AG04450 (cell line): ENCODE measurements around the gene SMU1. TPM values are rescaled to one million over a fixed set of nuclear protein-coding genes. Genes with fewer than 3 reads are reported as not detected.

Experiments
- CTCF ChIA-PET: fragments of 300-600, 350-600 bp; formaldehyde crosslinking; extraction: SDS; loops from one replicate; lab custom pipeline; 2022; ENCODE audit warnings: antibody characterized with exemption, inconsistent platforms; lab: Charles Lee
- POLR2A ChIA-PET: fragments of 350-600 bp; formaldehyde crosslinking; extraction: SDS; loops from one replicate; lab custom pipeline; 2021; ENCODE audit warnings: antibody characterized with exemption, inconsistent platforms; lab: Yijun Ruan, JAX
- DNase-seq: peaks from one replicate; pipeline ENCODE4 v3.0.0-alpha.2; 2011; ENCODE audit warnings: low read depth, low spot score
- H3K27ac ChIP-seq: one replicate; pipeline ENCODE4 v1.5.1; 2012; ENCODE audit warnings: low read depth, low read length, control low read depth
- H3K27me3 ChIP-seq: one replicate; pipeline ENCODE4 v1.6.0; 2012; ENCODE audit warnings: low read length; ENCODE audit not compliant: control insufficient read depth, insufficient read depth
- H3K4me3 ChIP-seq: 2 replicates; pipeline ENCODE4 v1.5.1; 2011; ENCODE audit warnings: mild to moderate bottlenecking, low read depth, low read length, control low read depth
- H3K9me3 ChIP-seq: 2 replicates; pipeline ENCODE4 v1.5.1; 2012; ENCODE audit warnings: low read length; ENCODE audit not compliant: control insufficient read depth, insufficient read depth
- CTCF ChIP-seq: IDR thresholded peaks from 2 replicates; pipeline ENCODE4 v1.5.1; 2011; ENCODE audit warnings: low read depth, low read length, control low read depth, inconsistent platforms
- polyA plus RNA-seq: library from polyadenylated mRNA; depleted of rRNA; stranded (reverse); fragments of >200 nt; gene quantifications from 2 replicates; pipeline ENCODE4 v1.2.3, GENCODE V29; 2011

SMU1 gene
- polyA plus RNA-seq, 1 experiment: 19.6 TPM

- H3K27ac ChIP-seq: no peak overlapping the region
- no peaks in the 10 kb centered on the region; the same call in 1 of the 2 replicates for H3K9me3 ChIP-seq
- no peak overlapping the region for H3K4me3 ChIP-seq
- TF ChIP-seq CTCF: no peak
- CTCF ChIA-PET: interaction anchor here (1.5 to 1.9 kb wide), 2 partner anchors 441 to 643 kb away, joined by 3 to 6 read pairs; no protein-coding TSS in a partner anchor
- POLR2A ChIA-PET: no interaction called here
- no peaks in the 10 kb centered on the region for H3K27me3 ChIP-seq
- no peak for DNase-seq
Observed at GRCh38 chr9:33022755-33023154, 53.7 kb downstream of the SMU1 start.

- CTCF ChIA-PET: interaction anchor here (1.5 to 1.9 kb wide), 2 partner anchors 441 to 643 kb away, joined by 3 to 6 read pairs; no protein-coding TSS in a partner anchor
- Histone ChIP-seq H3K4me3 (no peak overlapping the region), H3K9me3 (no peaks in the 10 kb centered on the region; the same call in 1 of the 2 replicates), H3K27me3 (no peaks in the 10 kb centered on the region), H3K27ac (no peak overlapping the region)
- POLR2A ChIA-PET: no interaction called here
- no peak for DNase-seq
- TF ChIP-seq CTCF: no peak
Observed at GRCh38 chr9:33022303-33022702, 54.2 kb downstream of the SMU1 start.

GRCh38 chr9:33019797-33020196 lies 56.7 kb downstream of the SMU1 start:
- Histone ChIP-seq H3K4me3 (no peak overlapping the region), H3K9me3 (no peaks in the 10 kb centered on the region; the same call in 1 of the 2 replicates), H3K27ac (no peak overlapping the region), H3K27me3 (no peaks in the 10 kb centered on the region)
- ChIA-PET CTCF (no interaction called here), POLR2A (no interaction called here)
- DNase-seq: no peak
- no peak for TF ChIP-seq CTCF

GRCh38 chr9:33017283-33018041 lies 59.0 kb downstream of the SMU1 start:
- ChIA-PET CTCF (interaction anchor here (0.8 kb wide), 1 partner anchor 639 kb away, joined by 3 read pairs; no protein-coding TSS in a partner anchor), POLR2A (no interaction called here)
- Histone ChIP-seq H3K4me3 (no peak overlapping the region), H3K27ac (no peak overlapping the region), H3K9me3 (no peaks in the 10 kb centered on the region; the same call in 1 of the 2 replicates), H3K27me3 (no peaks in the 10 kb centered on the region)
- no peak for TF ChIP-seq CTCF
- no peak for DNase-seq

GRCh38 chr9:33014665-33015014 lies 61.8 kb downstream of the SMU1 start:
- Histone ChIP-seq H3K9me3 (no peaks in the 10 kb centered on the region; the same call in 1 of the 2 replicates), H3K4me3 (no peak overlapping the region), H3K27me3 (no peaks in the 10 kb centered on the region), H3K27ac (no peak overlapping the region)
- ChIA-PET CTCF (interaction anchor here (0.6 kb wide), 1 partner anchor 10 kb away, joined by 4 read pairs; the partner anchor contains the start of gene DNAJA1), POLR2A (interaction anchor here (1.5 kb wide), 1 partner anchor 10 kb away, joined by 7 read pairs; the partner anchor contains the start of gene DNAJA1)
- DNase-seq: no peak
- TF ChIP-seq CTCF: no peak
